Ecto neural progenitor cell (in vitro differentiated cells): ENCODE results near the gene FBXO44.

Experiments used
- DNase-seq: peaks from one replicate; pipeline ENCODE4 v3.0.0-alpha.2; 2018; ENCODE audit warnings: low spot score

FBXO44 gene

DNA sequence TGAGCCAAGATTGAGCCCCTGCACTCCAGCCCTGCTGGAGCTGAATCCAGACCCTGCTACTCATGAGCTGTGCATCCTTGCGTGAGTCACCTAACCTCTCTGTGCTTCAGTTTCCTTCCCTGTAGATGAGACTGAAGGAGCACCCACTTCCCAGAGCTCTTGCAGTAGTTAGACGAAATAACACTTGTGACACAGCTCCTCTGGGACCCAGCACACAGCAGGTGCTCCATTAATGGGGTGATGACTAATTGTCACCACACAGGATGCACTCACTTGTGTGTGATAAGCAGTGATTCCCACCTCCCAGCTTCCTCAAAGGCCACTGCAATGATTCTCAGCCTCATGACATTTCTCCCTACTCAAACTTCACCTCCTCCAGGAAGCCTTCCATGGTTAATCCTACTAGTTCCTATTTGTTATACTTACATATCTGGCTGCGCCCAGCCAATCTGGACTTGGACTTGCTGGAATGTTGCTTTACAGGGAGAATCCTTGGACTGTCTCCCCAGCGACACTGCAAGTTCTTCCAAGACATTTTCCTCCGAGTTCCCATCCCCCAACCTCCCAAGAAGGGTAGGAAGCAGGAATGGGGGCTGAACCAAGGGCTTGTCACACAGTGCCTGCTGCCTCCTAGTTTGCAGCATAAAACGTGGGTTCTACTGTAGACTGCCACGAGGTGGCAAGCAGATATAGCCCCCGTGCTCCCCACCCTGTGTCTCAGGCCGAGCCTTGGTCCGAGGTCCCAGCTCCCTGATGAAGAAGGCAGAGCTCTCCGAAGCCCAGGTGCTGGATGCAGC lies 54.1 kb downstream of the FBXO44 start:
- DNase-seq, result no peak

DNA sequence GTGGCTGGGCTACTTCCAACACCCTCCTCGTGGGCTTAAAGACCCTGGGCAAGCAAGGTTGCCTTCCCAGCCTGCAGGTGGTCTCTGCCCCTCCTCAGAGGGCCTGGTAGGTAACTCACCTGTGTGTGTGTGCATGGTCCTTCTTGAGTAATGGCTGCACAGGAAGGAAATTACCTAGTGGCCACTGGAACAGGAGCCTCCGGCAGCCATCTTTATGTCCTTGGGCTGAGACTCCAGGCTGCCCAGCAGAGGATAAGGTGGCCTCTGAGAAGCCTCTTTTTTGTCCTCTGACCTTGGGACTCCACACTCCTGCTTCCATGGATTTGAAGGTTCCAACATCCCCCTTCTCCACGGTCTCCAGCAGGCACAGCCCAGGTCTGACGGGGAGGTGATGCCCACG lies 56.8 kb downstream of the FBXO44 start:
- no peak for DNase-seq

DNA sequence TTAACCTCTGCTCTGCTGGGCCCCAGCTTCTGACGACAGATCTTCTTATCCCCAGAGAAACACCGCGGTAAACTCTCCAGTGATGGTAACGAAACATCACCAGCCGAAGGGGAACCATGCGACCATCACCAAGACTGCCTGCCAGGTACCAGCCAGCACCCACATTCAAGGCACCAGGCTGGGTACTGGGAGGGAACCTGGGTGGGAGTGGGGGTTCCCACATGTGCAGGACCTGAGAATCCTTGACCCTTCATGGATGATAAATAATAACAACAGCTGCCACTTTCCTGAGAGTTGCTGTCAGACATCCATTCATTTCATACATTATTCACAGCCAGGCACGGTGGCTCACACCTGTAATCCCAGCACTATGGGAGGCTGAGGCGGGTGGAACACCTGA lies 57.6 kb downstream of the FBXO44 start:
- DNase-seq, result no peak
